RWPE1 (cell line): ENCODE measurements around the gene RAB11FIP5.

ENCODE experiments used
- CTCF ChIA-PET: fragments of 350-600 bp; sonication (Branson Sonifier 250); formaldehyde crosslinking; extraction: SDS; loops from one replicate; lab custom pipeline; 2021; lab: Yijun Ruan, JAX
- POLR2A ChIA-PET: fragments of 400-600 bp; formaldehyde crosslinking; extraction: SDS; loops from one replicate; lab custom pipeline; 2020; ENCODE audit warnings: antibody characterized with exemption; ENCODE audit not compliant: low non-redundant PET; lab: Yijun Ruan, JAX
- DNase-seq: peaks from one replicate; pipeline ENCODE4 v3.0.0; 2012; ENCODE audit warnings: low spot score
- H3K27ac ChIP-seq: fragments of 450-650 bp; 2 replicates; pipeline ENCODE4 v1.5.1; 2017
- CTCF ChIP-seq: fragments of 450-650 bp; conservative IDR thresholded peaks from 2 replicates; pipeline ENCODE4 v1.5.1; 2017; ENCODE audit warnings: low read depth, mild to moderate bottlenecking

RAB11FIP5 gene

GRCh38 chr2:73053316-73054114 is 59.2 kb downstream of the RAB11FIP5 start:
- TF ChIP-seq CTCF = no peak
- no peak overlapping the region for H3K27ac ChIP-seq
- POLR2A ChIA-PET = no interaction called here
- DNase-seq = no peak
- CTCF ChIA-PET = interaction anchor here (0.5 kb wide), 1 partner anchor 1324 kb away, joined by 5 read pairs; no protein-coding TSS in a partner anchor

- no peak for DNase-seq
- ChIA-PET POLR2A (no interaction called here), CTCF (no interaction called here)
- no peak overlapping the region for H3K27ac ChIP-seq
- no peak for TF ChIP-seq CTCF
Measured at GRCh38 chr2:73050121-73050545, 62.6 kb downstream of the RAB11FIP5 start.

- no peak overlapping the region for H3K27ac ChIP-seq
- TF ChIP-seq CTCF = no peak
- ChIA-PET CTCF (interaction anchor here (0.7 kb wide), 1 partner anchor 1509 kb away, joined by 3 read pairs; no protein-coding TSS in a partner anchor), POLR2A (no interaction called here)
- DNase-seq = no peak
Measured at GRCh38 chr2:73043929-73044832, 68.6 kb downstream of the RAB11FIP5 start.

- no peak for TF ChIP-seq CTCF
- ChIA-PET CTCF (interaction anchor here (0.5 to 1.1 kb wide), 2 partner anchors 50 to 386 kb away, joined by 3 to 4 read pairs; no protein-coding TSS in a partner anchor), POLR2A (no interaction called here)
- no peak overlapping the region for H3K27ac ChIP-seq
- no peak for DNase-seq
Measured at GRCh38 chr2:73043276-73043675, 69.5 kb downstream of the RAB11FIP5 start.

GRCh38 chr2:73037947-73038585 is 74.7 kb downstream of the RAB11FIP5 start:
- no peak overlapping the region for H3K27ac ChIP-seq
- ChIA-PET POLR2A (no interaction called here), CTCF (interaction anchor here (0.6 kb wide), 1 partner anchor 140 kb away, joined by 3 read pairs; no protein-coding TSS in a partner anchor)
- no peak for DNase-seq
- no peak for TF ChIP-seq CTCF

- POLR2A ChIA-PET = no interaction called here
- no peak for DNase-seq
- no peak overlapping the region for H3K27ac ChIP-seq
- TF ChIP-seq CTCF = no peak
- CTCF ChIA-PET = no interaction called here
Measured at GRCh38 chr2:73036766-73037165, 76.0 kb downstream of the RAB11FIP5 start.
